H1 (cell line): ENCODE results near the gene CHST2. TPM values are rescaled to one million over a fixed set of nuclear protein-coding genes. Genes with fewer than 3 reads are reported as not detected.

Experiments used
- CTCF ChIA-PET: fragments of 300-600 bp; sonication (Branson Sonifier 250); formaldehyde crosslinking; loops from one replicate; lab custom pipeline; 2021; ENCODE audit not compliant: partially characterized antibody; lab: Charles Lee
- POLR2A ChIA-PET: fragments of 300-600 bp; sonication (Branson Sonifier 250); formaldehyde crosslinking; loops from one replicate; lab custom pipeline; 2021; ENCODE audit warnings: inconsistent platforms; ENCODE audit not compliant: partially characterized antibody; lab: Charles Lee
- DNase-seq, 2 experiments: peaks; one replicate each; pipeline versions ENCODE4 v3.0.0 to v3.0.0-alpha.2; 2010 to 2022; ENCODE audit warnings: low spot score in 2 of 2, low read depth in 1 of 2, mixed read lengths in 1 of 2
- FAIRE-seq: peaks from 2 replicates; lab custom pipeline; 2011; peaks lifted over from hg19 to GRCh38; lab: Jason Lieb, UNC
- H2AFZ ChIP-seq: 2 replicates; pipeline ENCODE4 v1.8.1; 2012; ENCODE audit warnings: low read length, inconsistent platforms
- H2AK5ac ChIP-seq: 2 replicates; pipeline ENCODE4 v1.6.1; 2013; ENCODE audit warnings: low read depth, low read length
- H2BK120ac ChIP-seq: replicated peaks from 2 replicates; pipeline ENCODE3; 2013; ENCODE audit warnings: low read depth, low read length, inconsistent platforms
- H2BK12ac ChIP-seq: 2 replicates; pipeline ENCODE4 v1.6.1; 2013; ENCODE audit warnings: low read depth, low read length
- H2BK15ac ChIP-seq: 2 replicates; pipeline ENCODE4 v1.6.1; 2013; ENCODE audit warnings: low read length
- H2BK20ac ChIP-seq: 2 replicates; pipeline ENCODE4 v1.6.1; 2013; ENCODE audit warnings: low read length
- H2BK5ac ChIP-seq: 2 replicates; pipeline ENCODE4 v1.6.1; 2013; ENCODE audit warnings: low read depth, low read length
- H3K14ac ChIP-seq: 2 replicates; pipeline ENCODE4 v1.6.1; 2013; ENCODE audit warnings: inconsistent platforms; ENCODE audit not compliant: insufficient read length
- H3K18ac ChIP-seq: 2 replicates; pipeline ENCODE4 v1.6.1; 2013; ENCODE audit warnings: low read length; ENCODE audit errors: extremely low read depth
- H3K23ac ChIP-seq: 2 replicates; pipeline ENCODE4 v1.6.1; 2013; ENCODE audit warnings: inconsistent platforms; ENCODE audit not compliant: insufficient read length
- H3K23me2 ChIP-seq: 2 replicates; pipeline ENCODE4 v1.6.1; 2013; ENCODE audit warnings: low read depth, low read length
- H3K27ac ChIP-seq: 2 replicates; pipeline ENCODE4 v1.6.1; 2011; ENCODE audit warnings: low read depth, low read length, inconsistent platforms
- H3K27me3 ChIP-seq, 4 experiments: replicated peaks in 1 of 4; 1 replicate in 1 of 4; 2 replicates in 3 of 4; pipeline versions ENCODE4 v1.6.1 to v1.8.1; 2011 to 2013; ENCODE audit warnings: low read length in 3 of 4, mild to moderate bottlenecking in 3 of 4, inconsistent platforms in 2 of 4, mixed read lengths in 2 of 4, moderate library complexity in 1 of 4; ENCODE audit not compliant: control insufficient read depth in 3 of 4, insufficient read depth in 3 of 4; ENCODE audit errors: extremely low read depth in 1 of 4
- H3K36me3 ChIP-seq, 4 experiments: 2 replicates each; pipeline versions ENCODE4 v1.6.1 to v1.8.1; 2011 to 2013; ENCODE audit warnings: mild to moderate bottlenecking in 4 of 4, low read length in 3 of 4, moderate library complexity in 2 of 4, control low read depth in 1 of 4, inconsistent platforms in 1 of 4; ENCODE audit not compliant: insufficient read depth in 4 of 4, control insufficient read depth in 2 of 4
- H3K4ac ChIP-seq: replicated peaks from 2 replicates; pipeline ENCODE3; 2013; ENCODE audit warnings: low read length, low read depth, mixed read lengths, inconsistent platforms; ENCODE audit not compliant: insufficient read length
- H3K4me1 ChIP-seq, 4 experiments: replicated peaks in 1 of 4; 1 replicate in 1 of 4; 2 replicates in 3 of 4; pipeline versions ENCODE4 v1.6.1 to v1.8.1; 2011 to 2013; ENCODE audit warnings: low read length in 3 of 4, inconsistent platforms in 2 of 4, mixed read lengths in 1 of 4; ENCODE audit not compliant: insufficient read depth in 4 of 4, control insufficient read depth in 3 of 4
- H3K4me2 ChIP-seq, 2 experiments: 2 replicates each; pipeline versions ENCODE4 v1.6.1 to v1.8.1; 2011 to 2013; ENCODE audit warnings: low read depth in 2 of 2, low read length in 2 of 2, control low read depth in 1 of 2, inconsistent platforms in 1 of 2, mild to moderate bottlenecking in 1 of 2; ENCODE audit not compliant: insufficient read depth in 1 of 2
- H3K4me3 ChIP-seq, 4 experiments: fragments of 200-600, 300-600 bp in 1 of 4; sonication (generic), shearing (Covaris generic), sonication (Bioruptor Twin) in 1 of 4; 2 replicates each; pipeline versions ENCODE4 v1.5.1 to v1.8.1; 2011 to 2016; ENCODE audit warnings: low read length in 4 of 4, low read depth in 3 of 4, control low read depth in 2 of 4, inconsistent platforms in 2 of 4, mild to moderate bottlenecking in 2 of 4, mixed read lengths in 1 of 4, moderate library complexity in 1 of 4; ENCODE audit not compliant: insufficient read depth in 2 of 4; ENCODE audit errors: extremely low read depth in 1 of 4
- H3K56ac ChIP-seq: replicated peaks from 2 replicates; pipeline ENCODE3; 2013; ENCODE audit warnings: low read depth, mild to moderate bottlenecking, mixed read lengths, low read length, inconsistent platforms; ENCODE audit not compliant: insufficient read length
- H3K79me1 ChIP-seq: 2 replicates; pipeline ENCODE4 v1.6.1; 2013; ENCODE audit warnings: low read depth, low read length, control low read depth
- H3K79me2 ChIP-seq, 2 experiments: 2 replicates each; pipeline versions ENCODE4 v1.6.1 to v1.8.1; 2012 to 2013; ENCODE audit warnings: low read length in 2 of 2, mild to moderate bottlenecking in 2 of 2, inconsistent platforms in 1 of 2; ENCODE audit not compliant: insufficient read depth in 2 of 2, control insufficient read depth in 1 of 2
- H3K9ac ChIP-seq, 4 experiments: replicated peaks in 1 of 4; 1 replicate in 1 of 4; 2 replicates in 3 of 4; pipeline versions ENCODE4 v1.6.1 to v1.8.1; 2011 to 2013; ENCODE audit warnings: low read depth in 3 of 4, low read length in 3 of 4, control low read depth in 2 of 4, mild to moderate bottlenecking in 2 of 4, moderate library complexity in 2 of 4, inconsistent platforms in 1 of 4; ENCODE audit errors: extremely low read depth in 1 of 4
- H3K9me3 ChIP-seq, 2 experiments: 2 replicates each; pipeline versions ENCODE4 v1.6.1 to v1.8.1; 2012 to 2013; ENCODE audit warnings: mild to moderate bottlenecking in 2 of 2, moderate library complexity in 2 of 2, control low read depth in 1 of 2, inconsistent platforms in 1 of 2, low read depth in 1 of 2, low read length in 1 of 2, mixed read lengths in 1 of 2; ENCODE audit not compliant: insufficient read depth in 2 of 2
- H4K20me1 ChIP-seq, 2 experiments: replicated peaks in 1 of 2; 2 replicates each; pipeline versions ENCODE3 to v1.8.1; 2011 to 2013; ENCODE audit warnings: inconsistent platforms in 2 of 2, low read length in 2 of 2, mild to moderate bottlenecking in 1 of 2; ENCODE audit not compliant: insufficient read depth in 2 of 2, control insufficient read depth in 1 of 2
- H4K5ac ChIP-seq: 2 replicates; pipeline ENCODE4 v1.6.1; 2013; ENCODE audit warnings: low read length, low read depth, mixed read lengths, inconsistent platforms; ENCODE audit not compliant: insufficient read length
- H4K8ac ChIP-seq: 2 replicates; pipeline ENCODE4 v1.8.0; 2013; ENCODE audit warnings: mild to moderate bottlenecking, moderate library complexity, low read length, inconsistent platforms; ENCODE audit not compliant: insufficient read depth; ENCODE audit errors: extremely low read depth
- H4K91ac ChIP-seq: replicated peaks from 2 replicates; pipeline ENCODE3; 2013; ENCODE audit warnings: low read length, mixed read lengths, inconsistent platforms; ENCODE audit not compliant: insufficient read length
- BACH1 ChIP-seq: IDR thresholded peaks from 2 replicates; pipeline ENCODE4 v1.6.1; 2012; ENCODE audit warnings: low read length, improper control_type of control experiment
- BRCA1 ChIP-seq: IDR thresholded peaks from 2 replicates; pipeline ENCODE4 v1.6.1; 2012; ENCODE audit warnings: low read depth, low read length, improper control_type of control experiment
- CEBPB ChIP-seq: IDR thresholded peaks from 2 replicates; pipeline ENCODE4 v1.6.1; 2012; ENCODE audit warnings: low read depth, low read length
- E2F6 ChIP-seq: IDR thresholded peaks from 2 replicates; pipeline ENCODE4 v1.6.1; 2012; ENCODE audit warnings: inconsistent platforms
- GABPA ChIP-seq: IDR thresholded peaks from 2 replicates; pipeline ENCODE4 v1.6.1; 2011; ENCODE audit warnings: mild to moderate bottlenecking, low read length, moderate library complexity, borderline replicate concordance; ENCODE audit not compliant: insufficient read depth
- HDAC2 ChIP-seq, 2 experiments: fragments of 300-600 bp in 1 of 2; sonication (generic) in 1 of 2; IDR thresholded peaks; 2 replicates each; pipeline ENCODE4 v1.6.1; 2011 to 2012; ENCODE audit warnings: low read depth in 2 of 2, low read length in 2 of 2, mild to moderate bottlenecking in 2 of 2, moderate library complexity in 2 of 2, borderline replicate concordance in 1 of 2, inconsistent platforms in 1 of 2
- KDM5A ChIP-seq: fragments of 200-600 bp; IDR thresholded peaks from 2 replicates; pipeline ENCODE4 v1.7.1; 2012; ENCODE audit warnings: mild to moderate bottlenecking, low read length, inconsistent platforms, mixed read lengths
- NRF1 ChIP-seq: IDR thresholded peaks from 2 replicates; pipeline ENCODE4 v1.6.1; 2011; ENCODE audit warnings: mild to moderate bottlenecking, low read depth, low read length, improper control_type of control experiment
- POLR2A ChIP-seq, 2 experiments: IDR thresholded peaks; 1 replicate in 1 of 2; 2 replicates in 1 of 2; pipeline ENCODE4 v1.6.1; 2011; ENCODE audit warnings: low read depth in 2 of 2, low read length in 2 of 2, mild to moderate bottlenecking in 2 of 2; ENCODE audit errors: control extremely low read depth in 1 of 2
- RBBP5 ChIP-seq: IDR thresholded peaks from 2 replicates; pipeline ENCODE4 v1.7.1; 2012; ENCODE audit warnings: low read depth, mild to moderate bottlenecking, inconsistent platforms, low read length, moderate library complexity, borderline replicate concordance
- SIN3A ChIP-seq, 2 experiments: IDR thresholded peaks in 1 of 2; conservative IDR thresholded peaks in 1 of 2; 2 replicates each; pipeline ENCODE4 v1.6.1; 2011 to 2012; ENCODE audit warnings: low read length in 2 of 2, improper control_type of control experiment in 1 of 2, low read depth in 1 of 2, mild to moderate bottlenecking in 1 of 2
- SP2 ChIP-seq: IDR thresholded peaks from 2 replicates; pipeline ENCODE4 v1.6.1; 2012; ENCODE audit warnings: mild to moderate bottlenecking, low read length, inconsistent platforms
- TAF1 ChIP-seq: IDR thresholded peaks from 2 replicates; pipeline ENCODE4 v1.6.1; 2011; ENCODE audit warnings: mild to moderate bottlenecking, low read depth, low read length
- ZNF274 ChIP-seq: IDR thresholded peaks from 2 replicates; pipeline ENCODE4 v1.7.0; 2012; ENCODE audit warnings: low read length, borderline replicate concordance; ENCODE audit errors: extremely low read depth
- WGBS, 2 experiments: shearing (Covaris generic) in 1 of 2; methylation state at CpG; one replicate each; pipeline versions ENCODE4 v1.1.6 to v1.1.7; 2013 to 2015; ENCODE audit warnings: low lambda C conversion rate in 2 of 2, mixed read lengths in 2 of 2, inconsistent platforms in 1 of 2, low coverage in 1 of 2, missing lambda C conversion rate in 1 of 2; ENCODE audit not compliant: insufficient replicate concordance in 2 of 2, insufficient coverage in 1 of 2, insufficient read length in 1 of 2; ENCODE audit errors: extremely low coverage in 1 of 2, missing lambda C conversion rate in 1 of 2; 5-methylcytosine and 5-hydroxymethylcytosine counted together
- polyA plus RNA-seq, 7 experiments: library from polyadenylated mRNA; depleted of rRNA in 3 of 7; stranded (reverse) in 5 of 7; unstranded in 2 of 7; fragments of >200 nt in 5 of 7; fragments of 200-250 nt in 2 of 7; gene quantifications; 1 replicate in 5 of 7; 2 replicates in 1 of 7; 4 replicates in 1 of 7; pipeline versions ENCODE4 v1.2.1 to v1.2.3, GENCODE V29; 2011 to 2013; ENCODE audit warnings: missing spikeins in 2 of 7, mixed read lengths in 2 of 7
- total RNA-seq: library from RNA; stranded (reverse); fragmentation: NEBNext Ultra II Directional; extraction: Animal tissue kit (Norgen Biotek cat#: 25700); gene quantifications from 2 replicates; pipeline ENCODE4 v1.2.1, GENCODE V29; 2021

Gene CHST2
- total and polyA plus RNA-seq, 2 of the 8 experiments (the other 6 are each of a cell fraction or from before 2014, with no cell fraction given) = 3.2 to 15.1 TPM

DNA sequence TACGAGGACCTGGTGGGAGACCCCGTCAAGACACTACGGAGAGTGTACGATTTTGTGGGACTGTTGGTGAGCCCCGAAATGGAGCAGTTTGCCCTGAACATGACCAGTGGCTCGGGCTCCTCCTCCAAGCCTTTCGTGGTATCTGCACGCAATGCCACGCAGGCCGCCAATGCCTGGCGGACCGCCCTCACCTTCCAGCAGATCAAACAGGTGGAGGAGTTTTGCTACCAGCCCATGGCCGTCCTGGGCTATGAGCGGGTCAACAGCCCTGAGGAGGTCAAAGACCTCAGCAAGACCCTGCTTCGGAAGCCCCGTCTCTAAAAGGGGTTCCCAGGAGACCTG, 2.5 kb downstream of the CHST2 start:
- WGBS, 2 experiments = 94% methylated on average over 15 of the region's 16 CpGs; no CpG with 5 or more reads in 1 of the 2 experiments
- Histone ChIP-seq H3K23me2 (peaks cover 20% of the 10 kb centered on the region; the same call in 1 of the 2 replicates), H3K9ac (no peak overlapping the region), H4K20me1 (no peaks in the 10 kb centered on the region), H3K23ac (no peak overlapping the region), H3K36me3 (peaks cover 0 to 4% (median 0%) of the 10 kb centered on the region in 4 experiments; a peak in 1 of 8 replicates), H4K8ac (peak overlapping the region; percentile 73; the same call in 1 of the 2 replicates), H2AK5ac (no peak overlapping the region), H3K27ac (no peak overlapping the region), H3K9me3 (no peaks in the 10 kb centered on the region), H3K27me3 (peaks cover 0 to 18% (median 3%) of the 10 kb centered on the region in 4 experiments; a peak in 5 of 7 replicates), H4K91ac (no peak overlapping the region), H3K79me1 (no peaks in the 10 kb centered on the region), H3K56ac (no peak overlapping the region), H3K4me2 (no peak overlapping the region; a peak in 1 of 4 replicates), H3K4ac (no peak overlapping the region), H3K4me1 (peaks cover 0 to 8% (median 0%) of the 10 kb centered on the region in 4 experiments; a peak in 3 of 7 replicates), H2BK5ac (no peak overlapping the region), H3K18ac (no peak overlapping the region), H3K79me2 (no peaks in the 10 kb centered on the region), H2BK15ac (no peak overlapping the region), H2BK20ac (no peak overlapping the region), H2AFZ (no peak overlapping the region), H2BK120ac (no peak overlapping the region), H3K14ac (no peak overlapping the region), H2BK12ac (no peak overlapping the region), H4K5ac (no peak overlapping the region), H3K4me3 (no peak overlapping the region)
- FAIRE-seq (no peak), DNase-seq (no peak)
- CTCF ChIA-PET = interaction anchor here (0.6 to 1.5 kb wide), 4 partner anchors 166 to 549 kb away, joined by 3 to 6 read pairs (median 4); no protein-coding TSS in a partner anchor
- no peak for TF ChIP-seq POLR2A (IDR thresholded peaks at IDR 0.05; ENCODE audit: control extremely low read depth in 1 of 2, low read depth in 2 of 2, low read length in 2 of 2)
- no peak for TF ChIP-seq NRF1
- TF ChIP-seq E2F6 = no peak
- no peak for TF ChIP-seq HDAC2 (IDR thresholded peaks at IDR 0.05; ENCODE audit: borderline replicate concordance in 1 of 2, low read depth in 2 of 2, low read length in 2 of 2)
- TF ChIP-seq GABPA = no peak
- no peak for TF ChIP-seq BRCA1
- TF ChIP-seq KDM5A = no peak
- TF ChIP-seq CEBPB = no peak
- no peak for TF ChIP-seq RBBP5
- TF ChIP-seq BACH1 = no peak
- no peak for TF ChIP-seq TAF1
- no peak for TF ChIP-seq SIN3A (conservative IDR thresholded peaks at IDR 0.05 in 1 of 2, IDR thresholded peaks at IDR 0.05 in 1 of 2; ENCODE audit: low read depth in 1 of 2, low read length in 2 of 2)
- no peak for TF ChIP-seq SP2
- TF ChIP-seq ZNF274 = no peak
- POLR2A ChIA-PET = no interaction called here
